NT2/D1 (cell line): ENCODE results near the gene DACH1.
"Not testable (repeated sequence)": the region's sequence is repeated elsewhere in the genome, so short reads cannot be mapped to it uniquely, and the experiment has no call there.

Experiments used
- DNase-seq: peaks from one replicate; pipeline ENCODE4 v3.0.0-alpha.2; 2011; ENCODE audit warnings: low read depth, low spot score
- H3K27me3 ChIP-seq: 2 replicates; pipeline ENCODE4 v1.6.0; 2011; ENCODE audit warnings: mild to moderate bottlenecking; ENCODE audit not compliant: insufficient read length, insufficient read depth
- H3K36me3 ChIP-seq: 2 replicates; pipeline ENCODE4 v1.6.1; 2011; ENCODE audit warnings: mild to moderate bottlenecking, low read length, mixed read lengths; ENCODE audit not compliant: insufficient read depth, insufficient read length
- H3K4me1 ChIP-seq: 2 replicates; pipeline ENCODE4 v1.5.1; 2011; ENCODE audit not compliant: insufficient read depth, insufficient read length
- H3K4me3 ChIP-seq: 2 replicates; pipeline ENCODE4 v1.5.1; 2011; ENCODE audit warnings: low read depth; ENCODE audit not compliant: insufficient read length
- H3K9ac ChIP-seq: 2 replicates; pipeline ENCODE4 v1.6.0; 2011; ENCODE audit warnings: low read depth; ENCODE audit not compliant: insufficient read length
- H3K9me3 ChIP-seq: 2 replicates; pipeline ENCODE4 v1.5.1; 2011; ENCODE audit warnings: mild to moderate bottlenecking, low read length; ENCODE audit not compliant: insufficient read depth
- SUZ12 ChIP-seq: IDR thresholded peaks from 2 replicates; pipeline ENCODE4 v1.6.1; 2011; ENCODE audit not compliant: insufficient read length, insufficient read depth; ENCODE audit errors: extremely low read depth
- YY1 ChIP-seq: IDR thresholded peaks from 2 replicates; pipeline ENCODE4 v1.6.1; 2011; ENCODE audit not compliant: insufficient read length, insufficient read depth
- ZNF274 ChIP-seq: IDR thresholded peaks from 2 replicates; pipeline ENCODE4 v1.6.1; 2011; ENCODE audit warnings: mild to moderate bottlenecking, low read depth, low read length

The DACH1 gene

GRCh38 chr13:71858647-71859046, 8.4 kb downstream of the DACH1 start:
- Histone ChIP-seq H3K27me3 (peaks cover 10% of the 10 kb centered on the region), H3K4me1 (no peaks in the 10 kb centered on the region), H3K9ac (no peak overlapping the region), H3K9me3 (no peaks in the 10 kb centered on the region), H3K36me3 (no peaks in the 10 kb centered on the region), H3K4me3 (no peak overlapping the region)
- TF ChIP-seq SUZ12, result no peak
- no peak for TF ChIP-seq YY1
- no peak for TF ChIP-seq ZNF274
- DNase-seq, result no peak

GRCh38 chr13:71856548-71857043, 10.4 kb downstream of the DACH1 start:
- H3K27me3 ChIP-seq, result no peaks in the 10 kb centered on the region

GRCh38 chr13:71854401-71854800, 12.6 kb downstream of the DACH1 start:
- Histone ChIP-seq H3K9ac (no peak overlapping the region), H3K4me3 (no peak overlapping the region), H3K9me3 (no peaks in the 10 kb centered on the region), H3K36me3 (no peaks in the 10 kb centered on the region), H3K27me3 (no peaks in the 10 kb centered on the region), H3K4me1 (no peaks in the 10 kb centered on the region)
- no peak for DNase-seq
- TF ChIP-seq ZNF274 (no peak), YY1 (no peak), SUZ12 (no peak)

More at GRCh38 chr13:71856548-71857043, 10.4 kb downstream of the DACH1 start:
- no peak overlapping the region for H3K9ac ChIP-seq
- H3K4me1 ChIP-seq, result no peaks in the 10 kb centered on the region
- TF ChIP-seq YY1 (no peak), ZNF274 (no peak), SUZ12 (no peak)
- no peak for DNase-seq
- H3K9me3 ChIP-seq, result no peaks in the 10 kb centered on the region
- H3K4me3 ChIP-seq, result no peak overlapping the region
- H3K36me3 ChIP-seq, result no peaks in the 10 kb centered on the region

- H3K9me3 ChIP-seq, result no peaks in the 10 kb centered on the region
- H3K4me1 ChIP-seq, result no peaks in the 10 kb centered on the region
- TF ChIP-seq ZNF274 (no peak), YY1 (no peak), SUZ12 (no peak)
- DNase-seq, result no peak
- no peaks in the 10 kb centered on the region for H3K36me3 ChIP-seq
- H3K27me3 ChIP-seq, result no peaks in the 10 kb centered on the region
- H3K9ac ChIP-seq, result no peak overlapping the region
- H3K4me3 ChIP-seq, result no peak overlapping the region
Measured at GRCh38 chr13:71853725-71854124, 13.3 kb downstream of the DACH1 start.

GRCh38 chr13:71852736-71853135, 14.3 kb downstream of the DACH1 start:
- Histone ChIP-seq H3K4me3 (no peak overlapping the region), H3K4me1 (no peaks in the 10 kb centered on the region), H3K9ac (no peak overlapping the region), H3K36me3 (no peaks in the 10 kb centered on the region), H3K27me3 (no peaks in the 10 kb centered on the region), H3K9me3 (no peaks in the 10 kb centered on the region)
- DNase-seq, result no peak
- no peak for TF ChIP-seq YY1
- TF ChIP-seq SUZ12, result no peak
- TF ChIP-seq ZNF274, result no peak

GRCh38 chr13:71851498-71852409, 15.2 kb downstream of the DACH1 start:
- Histone ChIP-seq H3K4me1 (no peaks in the 10 kb centered on the region), H3K27me3 (no peaks in the 10 kb centered on the region), H3K9ac (no peak overlapping the region), H3K36me3 (no peaks in the 10 kb centered on the region), H3K4me3 (no peak overlapping the region), H3K9me3 (no peaks in the 10 kb centered on the region)
- no peak for TF ChIP-seq SUZ12
- no peak for TF ChIP-seq YY1
- no peak for DNase-seq

- no peaks in the 10 kb centered on the region for H3K9me3 ChIP-seq
- DNase-seq, result no peak
- no peaks in the 10 kb centered on the region for H3K4me1 ChIP-seq
- no peaks in the 10 kb centered on the region for H3K27me3 ChIP-seq
- TF ChIP-seq YY1 (no peak), SUZ12 (no peak), ZNF274 (no peak)
- no peak overlapping the region for H3K4me3 ChIP-seq
- no peak overlapping the region for H3K9ac ChIP-seq
- H3K36me3 ChIP-seq, result no peaks in the 10 kb centered on the region
Measured at GRCh38 chr13:71842003-71842402, 25.0 kb downstream of the DACH1 start.

GRCh38 chr13:71838842-71839241, 28.2 kb downstream of the DACH1 start:
- H3K9ac ChIP-seq, result no peak overlapping the region
- no peaks in the 10 kb centered on the region for H3K4me1 ChIP-seq
- H3K4me3 ChIP-seq, result no peak overlapping the region
- no peak for DNase-seq
- TF ChIP-seq YY1 (no peak), ZNF274 (no peak), SUZ12 (no peak)
- no peaks in the 10 kb centered on the region for H3K36me3 ChIP-seq
- H3K27me3 ChIP-seq, result no peaks in the 10 kb centered on the region
- no peaks in the 10 kb centered on the region for H3K9me3 ChIP-seq

- H3K9me3 ChIP-seq, DNase-seq, H3K36me3 ChIP-seq, H3K9ac ChIP-seq, H3K4me3 ChIP-seq, H3K4me1 ChIP-seq, H3K27me3 ChIP-seq: not testable (repeated sequence)
Measured at GRCh38 chr13:71837582-71837981, 29.4 kb downstream of the DACH1 start.
